Measurements from ENCODE around the gene ACO1.

- no peak for TF ChIP-seq CTCF (IDR thresholded peaks at IDR 0.05; ENCODE audit: insufficient read depth, low read depth, low read length)
- no peak for TF ChIP-seq EZH2 (IDR thresholded peaks at IDR 0.05; ENCODE audit: insufficient read depth, low read length)
Observed at GRCh38 chr9:32472344-32472743, 87.9 kb downstream of the ACO1 start.

Measured in astrocyte (in vitro differentiated cells and primary cell).